Suprapubic skin (tissue), 4 donors: Measurements from ENCODE around the gene HOXB6. TPM values are rescaled to one million over a fixed set of nuclear protein-coding genes. Genes with fewer than 3 reads are reported as not detected.
A peak's percentile ranks its signal among the peaks of the same experiment; 100 is the strongest.

Experiments used
- DNase-seq, 2 donors: peaks; one replicate each; pipeline ENCODE4 v3.0.0-alpha.2; 2019; ENCODE audit warnings: low spot score in 2 of 2
- H3K27ac ChIP-seq: fragments of 200-600 bp; sonication (generic); one replicate; pipeline ENCODE4 v1.5.1; 2019
- H3K27me3 ChIP-seq: fragments of 200-600 bp; sonication (generic); one replicate; pipeline ENCODE4 v1.5.1; 2019
- H3K36me3 ChIP-seq: fragments of 200-600 bp; sonication (generic); one replicate; pipeline ENCODE4 v1.5.1; 2019
- H3K4me1 ChIP-seq: fragments of 200-600 bp; sonication (generic); one replicate; pipeline ENCODE4 v1.5.1; 2019
- H3K4me3 ChIP-seq: fragments of 200-600 bp; sonication (generic); one replicate; pipeline ENCODE4 v1.5.1; 2019; ENCODE audit warnings: mild to moderate bottlenecking
- H3K9me3 ChIP-seq: fragments of 200-600 bp; sonication (generic); one replicate; pipeline ENCODE4 v1.5.1; 2019
- EP300 ChIP-seq: sonication (generic); formaldehyde crosslinking; IDR thresholded peaks from one replicate; pipeline ENCODE4 v1.6.1; 2017; ENCODE audit warnings: antibody characterized with exemption
- POLR2A ChIP-seq, 2 donors: fragments of 450-650 bp; IDR thresholded peaks; one replicate each; pipeline ENCODE4 v1.6.1; 2017; ENCODE audit warnings: antibody characterized with exemption in 2 of 2, mild to moderate bottlenecking in 2 of 2, moderate library complexity in 2 of 2
- POLR2AphosphoS5 ChIP-seq, 3 donors: sonication (generic); formaldehyde crosslinking; IDR thresholded peaks; one replicate each; pipeline ENCODE4 v1.6.1; 2017; ENCODE audit warnings: antibody characterized with exemption in 3 of 3
- WGBS: methylation state at CpG from one replicate; pipeline ENCODE4 v1.1.5; 2018; 5-methylcytosine and 5-hydroxymethylcytosine counted together
- total RNA-seq, 4 donors: library from RNA; depleted of rRNA; stranded (reverse); fragments of >200 nt; gene quantifications; one replicate each; pipeline ENCODE4 v1.1.0, GENCODE V29; 2016
- TF ChIP-seq, protein P1 (sequence below), 2 donors: fragments of 200-600 bp in 1 of 2; fragments of 450-650 bp in 1 of 2; sonication (generic) in 1 of 2; IDR thresholded peaks; one replicate each; pipeline ENCODE4 v1.5.1; 2016 to 2019; ENCODE audit warnings: antibody characterized with exemption in 2 of 2, mild to moderate bottlenecking in 1 of 2, moderate library complexity in 1 of 2

The HOXB6 gene
- total RNA-seq, 4 donors from 2014 or later = 0.39 to 4.5 (median 1.3) TPM; not detected in 1

DNA sequence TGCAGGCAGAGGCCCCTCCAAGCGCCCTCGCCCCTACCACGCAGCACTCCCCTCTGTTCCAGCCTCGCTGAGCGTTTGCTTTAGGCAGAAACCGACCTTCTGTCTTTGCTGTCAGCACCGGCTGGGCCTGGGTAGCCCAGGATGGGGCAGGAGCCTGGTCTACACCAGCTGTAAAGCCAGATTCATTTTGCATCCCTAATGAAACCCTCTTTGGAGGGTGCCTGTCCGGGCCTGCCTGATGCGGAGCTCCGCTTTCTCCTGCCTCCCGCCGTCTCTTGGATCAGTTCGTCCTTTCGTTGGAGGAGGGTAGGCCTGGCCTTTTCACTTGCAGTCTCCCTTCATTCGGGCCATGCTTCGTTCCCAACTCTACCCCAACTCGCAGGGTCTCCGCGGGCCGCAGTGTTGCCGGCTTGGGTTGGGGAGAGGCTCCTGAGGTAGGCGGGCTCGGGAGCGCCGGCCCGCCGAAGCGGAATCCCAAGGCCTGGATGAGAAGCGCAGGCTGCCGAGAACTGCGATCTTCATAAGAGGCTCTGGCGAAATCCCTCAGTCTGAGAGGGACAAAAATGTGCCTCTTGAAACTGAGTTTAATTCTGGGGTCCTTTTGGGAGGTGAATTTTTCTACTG is 15.2 kb upstream of the HOXB6 start:
- no peak overlapping the region for H3K27ac ChIP-seq
- no peaks in the 10 kb centered on the region for H3K9me3 ChIP-seq
- peaks cover 26% of the 10 kb centered on the region for H3K4me1 ChIP-seq
- H3K36me3 ChIP-seq = no peaks in the 10 kb centered on the region
- H3K4me3 ChIP-seq = no peak overlapping the region
- no peak for DNase-seq
- TF ChIP-seq POLR2AphosphoS5 (IDR thresholded peaks at IDR 0.05) (no peak), POLR2A (IDR thresholded peaks at IDR 0.05) (no peak)
- H3K27me3 ChIP-seq = peaks cover 100% of the 10 kb centered on the region
- WGBS = 67% methylated on average over 31 of the region's 32 CpGs

DNA sequence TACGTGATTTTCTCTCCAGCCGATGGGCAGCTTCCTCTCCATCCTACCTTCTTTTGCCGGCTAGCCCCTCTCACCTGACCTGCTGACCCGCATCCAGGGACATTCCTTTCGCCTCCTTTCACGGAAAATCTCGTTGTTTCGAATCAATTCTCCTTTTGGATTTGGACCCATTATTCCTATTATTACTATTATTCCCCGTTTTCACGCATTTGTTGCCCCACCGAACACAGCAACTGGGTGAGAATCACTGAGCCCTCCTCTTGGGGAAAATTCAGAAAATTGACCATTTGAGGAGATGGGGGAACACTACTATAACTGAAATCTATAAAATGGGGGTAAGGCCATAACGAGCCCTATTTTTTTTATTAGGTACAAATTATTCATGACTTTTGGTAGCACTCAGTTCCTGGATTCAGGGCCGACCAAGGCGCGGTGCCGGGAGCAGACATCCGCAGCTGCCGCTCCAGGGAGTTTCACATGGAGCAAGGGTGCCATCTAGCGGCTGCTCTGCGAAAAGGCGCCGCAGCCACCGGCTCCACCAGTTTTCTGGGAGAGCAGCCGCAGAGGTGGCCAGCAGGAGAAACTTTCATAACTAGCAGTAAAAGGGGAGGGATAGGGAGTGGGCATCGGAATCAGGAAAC is 13.6 kb upstream of the HOXB6 start:
- peaks cover 38% of the 10 kb centered on the region for H3K4me1 ChIP-seq
- no peak overlapping the region for H3K27ac ChIP-seq
- DNase-seq = peak; percentile 93 to 95
- H3K9me3 ChIP-seq = no peaks in the 10 kb centered on the region
- H3K4me3 ChIP-seq = peak overlapping the region; percentile 4
- no peak for TF ChIP-seq POLR2A (IDR thresholded peaks at IDR 0.05)
- TF ChIP-seq, protein P1, sequence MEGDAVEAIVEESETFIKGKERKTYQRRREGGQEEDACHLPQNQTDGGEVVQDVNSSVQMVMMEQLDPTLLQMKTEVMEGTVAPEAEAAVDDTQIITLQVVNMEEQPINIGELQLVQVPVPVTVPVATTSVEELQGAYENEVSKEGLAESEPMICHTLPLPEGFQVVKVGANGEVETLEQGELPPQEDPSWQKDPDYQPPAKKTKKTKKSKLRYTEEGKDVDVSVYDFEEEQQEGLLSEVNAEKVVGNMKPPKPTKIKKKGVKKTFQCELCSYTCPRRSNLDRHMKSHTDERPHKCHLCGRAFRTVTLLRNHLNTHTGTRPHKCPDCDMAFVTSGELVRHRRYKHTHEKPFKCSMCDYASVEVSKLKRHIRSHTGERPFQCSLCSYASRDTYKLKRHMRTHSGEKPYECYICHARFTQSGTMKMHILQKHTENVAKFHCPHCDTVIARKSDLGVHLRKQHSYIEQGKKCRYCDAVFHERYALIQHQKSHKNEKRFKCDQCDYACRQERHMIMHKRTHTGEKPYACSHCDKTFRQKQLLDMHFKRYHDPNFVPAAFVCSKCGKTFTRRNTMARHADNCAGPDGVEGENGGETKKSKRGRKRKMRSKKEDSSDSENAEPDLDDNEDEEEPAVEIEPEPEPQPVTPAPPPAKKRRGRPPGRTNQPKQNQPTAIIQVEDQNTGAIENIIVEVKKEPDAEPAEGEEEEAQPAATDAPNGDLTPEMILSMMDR (IDR thresholded peaks at IDR 0.05) = peak; percentile 96 to 99
- peaks cover 100% of the 10 kb centered on the region for H3K27me3 ChIP-seq
- no peaks in the 10 kb centered on the region for H3K36me3 ChIP-seq
- 10% methylated on average over 25 of the region's 25 CpGs for WGBS

GRCh38 chr17:48617471-48618255 is 12.9 kb upstream of the HOXB6 start:
- H3K4me1 ChIP-seq = peaks cover 45% of the 10 kb centered on the region
- DNase-seq = no peak
- peaks cover 100% of the 10 kb centered on the region for H3K27me3 ChIP-seq
- H3K36me3 ChIP-seq = no peaks in the 10 kb centered on the region
- WGBS = 23% methylated on average over 42 of the region's 43 CpGs
- H3K9me3 ChIP-seq = no peaks in the 10 kb centered on the region
- H3K4me3 ChIP-seq = no peak overlapping the region
- H3K27ac ChIP-seq = no peak overlapping the region
- TF ChIP-seq POLR2AphosphoS5 (IDR thresholded peaks at IDR 0.05) = no peak
- TF ChIP-seq EP300 = no peak
- TF ChIP-seq, protein P1 (IDR thresholded peaks at IDR 0.05) = no peak
- TF ChIP-seq POLR2A (IDR thresholded peaks at IDR 0.05) = no peak

DNA sequence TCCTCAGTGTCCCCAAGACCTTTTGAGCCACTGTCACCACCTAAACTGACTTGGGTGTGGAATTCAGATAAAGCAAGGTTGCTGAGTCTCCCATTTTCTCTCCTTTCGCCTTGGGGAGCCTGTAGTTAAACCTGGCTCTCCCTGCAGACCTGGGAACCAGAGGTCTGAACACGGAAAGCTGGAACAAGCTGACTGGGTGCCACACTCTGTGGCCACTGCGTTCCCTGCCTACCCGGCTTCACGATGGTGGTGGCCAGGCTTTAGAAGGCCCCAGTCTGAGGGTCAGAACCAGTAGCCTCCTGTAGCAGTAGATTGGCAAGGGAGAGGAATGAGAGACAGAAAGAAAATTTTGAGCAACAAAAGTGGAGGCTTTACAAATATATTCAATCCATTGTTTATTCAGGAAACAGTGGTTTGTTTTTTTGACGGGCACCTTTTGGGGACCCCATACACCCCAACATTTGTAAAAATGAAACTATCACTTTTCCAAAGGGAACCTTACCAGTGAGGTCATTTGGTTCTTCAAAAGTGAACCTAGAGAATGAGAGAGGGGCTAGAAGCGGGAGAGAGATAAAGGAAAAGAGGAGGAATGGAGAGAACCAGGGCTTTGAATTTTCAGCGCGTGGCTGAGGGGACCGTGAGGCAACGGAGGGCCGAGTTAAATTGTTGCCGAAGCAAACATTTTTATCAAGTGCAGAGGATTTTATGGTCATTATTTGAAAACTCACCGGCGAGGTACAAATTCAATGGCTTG is 12.1 kb upstream of the HOXB6 start:
- no peaks in the 10 kb centered on the region for H3K9me3 ChIP-seq
- peaks cover 53% of the 10 kb centered on the region for H3K4me1 ChIP-seq
- TF ChIP-seq POLR2A (IDR thresholded peaks at IDR 0.05) (no peak), POLR2AphosphoS5 (IDR thresholded peaks at IDR 0.05) (no peak), EP300 (no peak)
- TF ChIP-seq, protein P1 (IDR thresholded peaks at IDR 0.05) = no peak
- 51% methylated on average over 15 of the region's 15 CpGs for WGBS
- DNase-seq = no peak
- H3K36me3 ChIP-seq = no peaks in the 10 kb centered on the region
- H3K27me3 ChIP-seq = peaks cover 100% of the 10 kb centered on the region
- H3K4me3 ChIP-seq = no peak overlapping the region
- H3K27ac ChIP-seq = no peak overlapping the region

DNA sequence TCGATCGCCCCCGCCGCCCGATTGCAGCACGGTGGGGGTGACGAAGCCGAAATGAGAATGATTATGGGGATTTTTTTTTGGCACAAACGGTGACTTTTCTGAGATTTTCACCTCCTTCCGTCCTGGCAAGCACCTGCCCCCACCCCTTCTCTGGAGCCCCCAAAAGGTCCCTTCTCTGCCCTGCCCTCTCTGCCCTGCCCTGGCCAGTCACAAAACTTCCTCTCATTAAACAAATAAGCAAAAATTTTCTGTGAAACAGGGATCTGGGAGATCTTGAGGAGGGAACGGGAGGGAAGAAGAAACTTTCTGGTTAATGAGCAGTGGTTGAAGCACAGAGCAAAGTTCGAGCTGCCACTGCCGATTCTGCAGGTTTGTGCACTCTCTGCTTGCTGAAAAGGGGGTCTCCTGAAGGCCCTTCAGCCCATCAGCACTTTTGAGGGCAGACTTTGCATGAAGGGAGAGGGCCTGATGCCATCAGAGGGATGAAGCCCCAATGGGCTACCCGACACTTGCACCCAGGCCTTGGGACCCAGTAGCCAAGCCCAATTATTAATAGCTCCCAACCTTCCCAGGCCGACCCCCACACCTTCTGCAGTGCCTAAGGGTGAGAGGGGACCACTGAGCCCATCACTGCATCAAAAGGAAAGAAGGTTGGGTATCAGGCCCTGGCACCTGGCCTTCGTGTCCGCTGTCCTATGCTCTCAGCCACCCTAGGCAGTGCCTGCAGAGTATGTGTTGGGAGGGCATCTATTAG is 11.4 kb upstream of the HOXB6 start:
- 57% methylated on average over 16 of the region's 17 CpGs for WGBS
- no peak overlapping the region for H3K27ac ChIP-seq
- TF ChIP-seq POLR2A (IDR thresholded peaks at IDR 0.05) (no peak), POLR2AphosphoS5 (IDR thresholded peaks at IDR 0.05) (no peak)
- TF ChIP-seq, protein P1 (IDR thresholded peaks at IDR 0.05) = no peak
- no peak for DNase-seq
- H3K27me3 ChIP-seq = peaks cover 99% of the 10 kb centered on the region
- H3K4me1 ChIP-seq = peaks cover 60% of the 10 kb centered on the region
- no peaks in the 10 kb centered on the region for H3K36me3 ChIP-seq
- no peak overlapping the region for H3K4me3 ChIP-seq
- no peaks in the 10 kb centered on the region for H3K9me3 ChIP-seq
